HepG2 (cell line): ENCODE measurements around the gene SIDT1. TPM values are rescaled to one million over a fixed set of nuclear protein-coding genes. Genes with fewer than 3 reads are reported as not detected.

Experiments used
- CC2D1A ChIP-seq: sonication (generic); formaldehyde crosslinking; IDR thresholded peaks from 2 replicates; pipeline ENCODE4 v1.8.1; 2023; ENCODE audit warnings: mild to moderate bottlenecking, missing genetic modification reagents
- HMG20A ChIP-seq: IDR thresholded peaks from 2 replicates; pipeline ENCODE4 v1.6.1; 2016; ENCODE audit warnings: borderline replicate concordance
- HNRNPUL1 ChIP-seq: fragments of 200-400 bp; formaldehyde crosslinking; IDR thresholded peaks from 2 replicates; pipeline ENCODE4 v1.6.1; 2017; ENCODE audit warnings: low read depth, mild to moderate bottlenecking, low read length, moderate library complexity
- NFIC ChIP-seq: IDR thresholded peaks from 2 replicates; pipeline ENCODE4 v1.6.1; 2012; ENCODE audit warnings: mild to moderate bottlenecking, low read length, inconsistent platforms
- PAWR ChIP-seq: sonication (generic); formaldehyde crosslinking; IDR thresholded peaks from 2 replicates; pipeline ENCODE4 v1.4.0; 2020; ENCODE audit warnings: missing genetic modification reagents, mild to moderate bottlenecking, borderline replicate concordance
- POLR2A ChIP-seq, 2 experiments: IDR thresholded peaks; 2 replicates each; pipeline ENCODE4 v1.6.1; 2011; ENCODE audit warnings: low read depth in 2 of 2, low read length in 2 of 2, mild to moderate bottlenecking in 1 of 2, moderate library complexity in 1 of 2; ENCODE audit not compliant: insufficient read depth in 1 of 2
- RXRB ChIP-seq: IDR thresholded peaks from 2 replicates; pipeline ENCODE4 v1.6.1; 2016; ENCODE audit warnings: borderline replicate concordance, missing genetic modification reagents, missing compliant biosample characterization
- SOX5 ChIP-seq: IDR thresholded peaks from 2 replicates; pipeline ENCODE4 v1.6.1; 2016; ENCODE audit warnings: borderline replicate concordance
- TARDBP ChIP-seq: sonication (generic); formaldehyde crosslinking; IDR thresholded peaks from 2 replicates; pipeline ENCODE4 v1.8.0; 2022; ENCODE audit warnings: mild to moderate bottlenecking, missing genetic modification reagents
- ZNF776 ChIP-seq: sonication (generic); formaldehyde crosslinking; IDR thresholded peaks from 2 replicates; pipeline ENCODE4 v1.4.0; 2020; ENCODE audit warnings: mild to moderate bottlenecking, missing genetic modification reagents
- polyA plus RNA-seq, 8 experiments: library from polyadenylated mRNA; depleted of rRNA in 3 of 8; stranded (reverse) in 7 of 8; unstranded in 1 of 8; fragments of >200 nt; fragmentation: Illumina TruSeq in 4 of 8; extraction: Trizol in 4 of 8; gene quantifications; 2 replicates each; pipeline versions ENCODE4 v1.2.1 to v1.2.3, GENCODE V29; 2011 to 2016; ENCODE audit warnings: low read depth in 4 of 8, missing spikeins in 1 of 8, mixed read lengths in 1 of 8; ENCODE audit not compliant: insufficient read depth in 1 of 8
- total RNA-seq, 5 experiments: library from RNA; depleted of rRNA; stranded (reverse); fragments of >200 nt; fragmentation: Illumina TruSeq; extraction: Trizol; gene quantifications; 2 replicates each; pipeline ENCODE4 v1.2.3, GENCODE V29; 2016; ENCODE audit warnings: low read depth in 1 of 5
- TF ChIP-seq, protein P1 (sequence below), 2 experiments: sonication (generic) in 1 of 2; formaldehyde crosslinking in 1 of 2; IDR thresholded peaks; 2 replicates each; pipeline versions ENCODE4 v1.4.0 to v1.6.1; 2016 to 2020; ENCODE audit warnings: borderline replicate concordance in 1 of 2, low read depth in 1 of 2, mild to moderate bottlenecking in 1 of 2, missing genetic modification reagents in 1 of 2
- TF ChIP-seq, protein P2 (sequence below): sonication (generic); formaldehyde crosslinking; IDR thresholded peaks from 2 replicates; pipeline ENCODE4 v1.8.0; 2022; ENCODE audit warnings: mild to moderate bottlenecking, missing genetic modification reagents
- TF ChIP-seq, protein P3 (sequence below): sonication (generic); formaldehyde crosslinking; IDR thresholded peaks from 2 replicates; pipeline ENCODE4 v1.8.0; 2022; ENCODE audit warnings: missing genetic modification reagents, mild to moderate bottlenecking, inconsistent platforms, borderline replicate concordance
- TF ChIP-seq, protein P4 (sequence below): sonication (generic); formaldehyde crosslinking; IDR thresholded peaks from 2 replicates; pipeline ENCODE4 v1.4.0; 2020; ENCODE audit warnings: missing genetic modification reagents, borderline replicate concordance

Gene SIDT1
- total and polyA plus RNA-seq, 2 of the 13 experiments (the other 11 are each of a cell fraction or from before 2014, with no cell fraction given), result 0.07 TPM

DNA sequence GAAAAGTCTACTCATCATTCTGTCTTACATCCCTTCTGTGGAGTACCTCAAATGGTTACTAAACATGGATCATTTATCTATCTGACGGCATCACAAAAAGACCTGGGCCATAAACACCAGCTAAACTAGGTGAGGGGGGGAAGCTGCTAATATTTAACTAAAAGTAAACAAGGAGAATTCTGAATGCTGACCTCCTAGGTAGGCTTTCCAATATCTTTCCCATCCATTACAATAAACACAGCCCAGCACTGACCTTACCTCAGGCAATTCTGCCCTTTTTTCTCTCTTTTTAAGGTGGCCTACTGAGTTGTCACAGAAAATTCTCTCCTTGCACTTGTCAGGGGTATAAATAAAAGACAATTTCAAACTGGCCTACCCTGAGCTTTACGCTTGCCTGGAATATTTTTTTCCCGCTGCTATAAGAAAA is 131.0 kb downstream of the SIDT1 start (continued):
- TF ChIP-seq, protein P1, sequence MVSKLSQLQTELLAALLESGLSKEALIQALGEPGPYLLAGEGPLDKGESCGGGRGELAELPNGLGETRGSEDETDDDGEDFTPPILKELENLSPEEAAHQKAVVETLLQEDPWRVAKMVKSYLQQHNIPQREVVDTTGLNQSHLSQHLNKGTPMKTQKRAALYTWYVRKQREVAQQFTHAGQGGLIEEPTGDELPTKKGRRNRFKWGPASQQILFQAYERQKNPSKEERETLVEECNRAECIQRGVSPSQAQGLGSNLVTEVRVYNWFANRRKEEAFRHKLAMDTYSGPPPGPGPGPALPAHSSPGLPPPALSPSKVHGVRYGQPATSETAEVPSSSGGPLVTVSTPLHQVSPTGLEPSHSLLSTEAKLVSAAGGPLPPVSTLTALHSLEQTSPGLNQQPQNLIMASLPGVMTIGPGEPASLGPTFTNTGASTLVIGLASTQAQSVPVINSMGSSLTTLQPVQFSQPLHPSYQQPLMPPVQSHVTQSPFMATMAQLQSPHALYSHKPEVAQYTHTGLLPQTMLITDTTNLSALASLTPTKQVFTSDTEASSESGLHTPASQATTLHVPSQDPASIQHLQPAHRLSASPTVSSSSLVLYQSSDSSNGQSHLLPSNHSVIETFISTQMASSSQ (IDR thresholded peaks at IDR 0.05; ENCODE audit: low read depth), result peak; percentile 99
- TF ChIP-seq, protein P1 (CRISPR knock-in tag; IDR thresholded peaks at IDR 0.05; ENCODE audit: borderline replicate concordance), result peak; percentile 99
- TF ChIP-seq RXRB (CRISPR knock-in tag) (peak; percentile 81), ZNF776 (CRISPR knock-in tag) (no peak), CC2D1A (CRISPR knock-in tag) (no peak), SOX5 (peak; percentile 79; the same call in 1 of the 2 replicates), PAWR (no peak), POLR2A (IDR thresholded peaks at IDR 0.05; ENCODE audit: insufficient read depth in 1 of 2, low read depth in 2 of 2, low read length in 2 of 2) (0 out of 4 replicates have a peak, but pooled peaks of 1 of the 2 experiments have one; percentile 15), HNRNPUL1 (peak; percentile 98), HMG20A (CRISPR knock-in tag) (no peak; the same call in 1 of the 2 replicates), NFIC (peak; percentile 42; the same call in 1 of the 2 replicates), TARDBP (peak; percentile 43; the same call in 1 of the 2 replicates)
- TF ChIP-seq, protein P2, sequence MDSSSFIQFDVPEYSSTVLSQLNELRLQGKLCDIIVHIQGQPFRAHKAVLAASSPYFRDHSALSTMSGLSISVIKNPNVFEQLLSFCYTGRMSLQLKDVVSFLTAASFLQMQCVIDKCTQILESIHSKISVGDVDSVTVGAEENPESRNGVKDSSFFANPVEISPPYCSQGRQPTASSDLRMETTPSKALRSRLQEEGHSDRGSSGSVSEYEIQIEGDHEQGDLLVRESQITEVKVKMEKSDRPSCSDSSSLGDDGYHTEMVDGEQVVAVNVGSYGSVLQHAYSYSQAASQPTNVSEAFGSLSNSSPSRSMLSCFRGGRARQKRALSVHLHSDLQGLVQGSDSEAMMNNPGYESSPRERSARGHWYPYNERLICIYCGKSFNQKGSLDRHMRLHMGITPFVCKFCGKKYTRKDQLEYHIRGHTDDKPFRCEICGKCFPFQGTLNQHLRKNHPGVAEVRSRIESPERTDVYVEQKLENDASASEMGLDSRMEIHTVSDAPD (CRISPR knock-in tag), result 0 out of 2 replicates have a peak, but pooled peaks have one; percentile 15
- TF ChIP-seq, protein P3, sequence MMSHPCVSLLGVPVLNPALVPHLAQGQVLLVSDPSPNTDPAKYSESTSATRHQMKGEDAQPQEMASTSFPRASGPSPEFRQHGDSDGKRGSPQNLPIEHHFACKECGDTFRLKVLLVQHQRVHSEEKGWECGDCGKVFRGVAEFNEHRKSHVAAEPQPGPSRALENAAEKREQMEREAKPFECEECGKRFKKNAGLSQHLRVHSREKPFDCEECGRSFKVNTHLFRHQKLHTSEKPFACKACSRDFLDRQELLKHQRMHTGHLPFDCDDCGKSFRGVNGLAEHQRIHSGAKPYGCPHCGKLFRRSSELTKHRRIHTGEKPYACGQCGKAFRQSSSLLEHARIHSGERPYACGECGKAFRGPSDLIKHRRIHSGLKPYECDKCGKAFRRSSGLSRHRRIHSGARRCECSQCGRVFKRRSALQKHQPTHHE (CRISPR knock-in tag), result no peak
- TF ChIP-seq, protein P4, sequence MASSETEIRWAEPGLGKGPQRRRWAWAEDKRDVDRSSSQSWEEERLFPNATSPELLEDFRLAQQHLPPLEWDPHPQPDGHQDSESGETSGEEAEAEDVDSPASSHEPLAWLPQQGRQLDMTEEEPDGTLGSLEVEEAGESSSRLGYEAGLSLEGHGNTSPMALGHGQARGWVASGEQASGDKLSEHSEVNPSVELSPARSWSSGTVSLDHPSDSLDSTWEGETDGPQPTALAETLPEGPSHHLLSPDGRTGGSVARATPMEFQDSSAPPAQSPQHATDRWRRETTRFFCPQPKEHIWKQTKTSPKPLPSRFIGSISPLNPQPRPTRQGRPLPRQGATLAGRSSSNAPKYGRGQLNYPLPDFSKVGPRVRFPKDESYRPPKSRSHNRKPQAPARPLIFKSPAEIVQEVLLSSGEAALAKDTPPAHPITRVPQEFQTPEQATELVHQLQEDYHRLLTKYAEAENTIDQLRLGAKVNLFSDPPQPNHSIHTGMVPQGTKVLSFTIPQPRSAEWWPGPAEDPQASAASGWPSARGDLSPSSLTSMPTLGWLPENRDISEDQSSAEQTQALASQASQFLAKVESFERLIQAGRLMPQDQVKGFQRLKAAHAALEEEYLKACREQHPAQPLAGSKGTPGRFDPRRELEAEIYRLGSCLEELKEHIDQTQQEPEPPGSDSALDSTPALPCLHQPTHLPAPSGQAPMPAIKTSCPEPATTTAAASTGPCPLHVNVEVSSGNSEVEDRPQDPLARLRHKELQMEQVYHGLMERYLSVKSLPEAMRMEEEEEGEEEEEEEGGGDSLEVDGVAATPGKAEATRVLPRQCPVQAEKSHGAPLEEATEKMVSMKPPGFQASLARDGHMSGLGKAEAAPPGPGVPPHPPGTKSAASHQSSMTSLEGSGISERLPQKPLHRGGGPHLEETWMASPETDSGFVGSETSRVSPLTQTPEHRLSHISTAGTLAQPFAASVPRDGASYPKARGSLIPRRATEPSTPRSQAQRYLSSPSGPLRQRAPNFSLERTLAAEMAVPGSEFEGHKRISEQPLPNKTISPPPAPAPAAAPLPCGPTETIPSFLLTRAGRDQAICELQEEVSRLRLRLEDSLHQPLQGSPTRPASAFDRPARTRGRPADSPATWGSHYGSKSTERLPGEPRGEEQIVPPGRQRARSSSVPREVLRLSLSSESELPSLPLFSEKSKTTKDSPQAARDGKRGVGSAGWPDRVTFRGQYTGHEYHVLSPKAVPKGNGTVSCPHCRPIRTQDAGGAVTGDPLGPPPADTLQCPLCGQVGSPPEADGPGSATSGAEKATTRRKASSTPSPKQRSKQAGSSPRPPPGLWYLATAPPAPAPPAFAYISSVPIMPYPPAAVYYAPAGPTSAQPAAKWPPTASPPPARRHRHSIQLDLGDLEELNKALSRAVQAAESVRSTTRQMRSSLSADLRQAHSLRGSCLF (CRISPR knock-in tag), result no peak
